OCI-LY3 (cell line): ENCODE results near the gene C4orf36.

Source experiments
- CTCF ChIP-seq: fragments of 200-600, 300-600 bp; sonication (generic); IDR thresholded peaks from 2 replicates; pipeline ENCODE4 v1.5.1; 2014; ENCODE audit warnings: antibody characterized with exemption, low read length, low read depth
- EZH2phosphoT487 ChIP-seq: fragments of 200-600 bp; shearing (Covaris generic); IDR thresholded peaks from 2 replicates; pipeline ENCODE4 v1.6.1; 2018; ENCODE audit warnings: antibody characterized with exemption, mixed run types, low read depth

GRCh38 chr4:86893136-86893535 is 914 bp upstream of the C4orf36 start:
- TF ChIP-seq CTCF (no peak), EZH2phosphoT487 (no peak)
